IMR-90 (cell line): ENCODE results near the gene ENAH. TPM values are rescaled to one million over a fixed set of nuclear protein-coding genes. Genes with fewer than 3 reads are reported as not detected.

Experiments used
- ATAC-seq: fragments of 200-7000 bp; cut with Tn5 transposase; 2 replicates; pipeline ENCODE4 v1.9.1; 2020; ENCODE audit warnings: low read depth, mild to moderate bottlenecking, moderate library complexity
- BruUV-seq: library from RNA; stranded (reverse); fragments of 400-500 nt; replicated peaks from 2 replicates; lab custom pipeline; 2021; lab: Mats Ljungman, UMichigan
- CTCF ChIA-PET: fragments of 300-600 bp; formaldehyde crosslinking; extraction: SDS; loops from one replicate; lab custom pipeline; 2021; ENCODE audit warnings: antibody characterized with exemption; lab: Yijun Ruan, JAX
- POLR2A ChIA-PET: fragments of 300-600 bp; sonication (Branson Sonifier 250); formaldehyde crosslinking; loops from one replicate; lab custom pipeline; 2022; ENCODE audit warnings: antibody characterized with exemption; ENCODE audit not compliant: unreplicated experiment; lab: Charles Lee
- DNase-seq: peaks from one replicate; pipeline ENCODE4 v3.0.0; 2013
- H2AFZ ChIP-seq: replicated peaks from 2 replicates; pipeline ENCODE3; 2013; ENCODE audit warnings: low read length, mild to moderate bottlenecking; ENCODE audit not compliant: poor library complexity
- H2AK5ac ChIP-seq: 2 replicates; pipeline ENCODE4 v1.6.1; 2013; ENCODE audit warnings: low read depth, low read length, inconsistent platforms
- H2AK9ac ChIP-seq: replicated peaks from 2 replicates; pipeline ENCODE3; 2013; ENCODE audit warnings: mild to moderate bottlenecking, low read depth, low read length, moderate library complexity; ENCODE audit not compliant: poor library complexity
- H2BK120ac ChIP-seq: 2 replicates; pipeline ENCODE4 v1.6.1; 2013; ENCODE audit warnings: low read depth, low read length, inconsistent platforms
- H2BK15ac ChIP-seq: 3 replicates; pipeline ENCODE4 v1.6.1; 2013; ENCODE audit warnings: low read depth, low read length, inconsistent platforms
- H2BK20ac ChIP-seq: 2 replicates; pipeline ENCODE4 v1.6.1; 2013; ENCODE audit warnings: low read depth, mild to moderate bottlenecking, inconsistent platforms, low read length, moderate library complexity
- H2BK5ac ChIP-seq: 2 replicates; pipeline ENCODE4 v1.6.1; 2013; ENCODE audit warnings: mild to moderate bottlenecking, low read depth, low read length, inconsistent platforms; ENCODE audit not compliant: poor library complexity, severe bottlenecking
- H3K14ac ChIP-seq: replicated peaks from 2 replicates; pipeline ENCODE4 v1.6.1; 2013; ENCODE audit warnings: low read depth, low read length, inconsistent platforms
- H3K18ac ChIP-seq: 2 replicates; pipeline ENCODE4 v1.6.1; 2013; ENCODE audit warnings: low read depth, low read length, control low read depth
- H3K23ac ChIP-seq: 2 replicates; pipeline ENCODE4 v1.6.1; 2013; ENCODE audit warnings: low read depth, low read length, inconsistent platforms
- H3K27ac ChIP-seq: 2 replicates; pipeline ENCODE4 v1.5.1; 2013; ENCODE audit warnings: mild to moderate bottlenecking, control low read depth, low read length; ENCODE audit not compliant: insufficient read depth
- H3K27me3 ChIP-seq: 2 replicates; pipeline ENCODE4 v1.6.1; 2013; ENCODE audit warnings: low read length; ENCODE audit not compliant: control insufficient read depth, insufficient read depth
- H3K36me3 ChIP-seq: 2 replicates; pipeline ENCODE4 v1.6.1; 2013; ENCODE audit warnings: low read length, mixed read lengths; ENCODE audit not compliant: control insufficient read depth, insufficient read depth
- H3K4ac ChIP-seq: 2 replicates; pipeline ENCODE4 v1.6.1; 2013; ENCODE audit warnings: low read depth, low read length, inconsistent platforms
- H3K4me1 ChIP-seq: 2 replicates; pipeline ENCODE4 v1.6.1; 2013; ENCODE audit warnings: low read length, mixed read lengths; ENCODE audit not compliant: control insufficient read depth, insufficient read depth
- H3K4me2 ChIP-seq: 2 replicates; pipeline ENCODE4 v1.6.1; 2013; ENCODE audit warnings: low read depth, mild to moderate bottlenecking, control low read depth, low read length, moderate library complexity
- H3K4me3 ChIP-seq: 2 replicates; pipeline ENCODE4 v1.5.1; 2013; ENCODE audit warnings: low read depth, mild to moderate bottlenecking, control low read depth, low read length, moderate library complexity; ENCODE audit not compliant: insufficient read depth
- H3K56ac ChIP-seq: 2 replicates; pipeline ENCODE4 v1.6.1; 2013; ENCODE audit warnings: low read length, inconsistent platforms; ENCODE audit not compliant: insufficient read depth; ENCODE audit errors: extremely low read depth
- H3K79me1 ChIP-seq, 2 experiments: 2 replicates each; pipeline ENCODE4 v1.6.1; 2013; ENCODE audit warnings: low read length in 2 of 2, inconsistent platforms in 1 of 2, low read depth in 1 of 2
- H3K9ac ChIP-seq: 2 replicates; pipeline ENCODE4 v1.6.1; 2013; ENCODE audit warnings: low read depth, low read length, control low read depth
- H3K9me1 ChIP-seq: 2 replicates; pipeline ENCODE4 v1.6.1; 2013; ENCODE audit warnings: low read length, inconsistent platforms; ENCODE audit not compliant: insufficient read depth
- H3K9me3 ChIP-seq: 2 replicates; pipeline ENCODE4 v1.6.1; 2013; ENCODE audit warnings: low read length; ENCODE audit not compliant: control insufficient read depth, insufficient read depth
- H4K20me1 ChIP-seq: 2 replicates; pipeline ENCODE4 v1.6.1; 2013; ENCODE audit warnings: low read length, inconsistent platforms; ENCODE audit not compliant: insufficient read depth
- H4K5ac ChIP-seq: 2 replicates; pipeline ENCODE4 v1.6.1; 2013; ENCODE audit warnings: mild to moderate bottlenecking, low read depth, low read length, control low read depth
- H4K8ac ChIP-seq, 2 experiments: 2 replicates each; pipeline ENCODE4 v1.6.1; 2013; ENCODE audit warnings: low read depth in 2 of 2, low read length in 2 of 2, control low read depth in 1 of 2, inconsistent platforms in 1 of 2
- H4K91ac ChIP-seq: 2 replicates; pipeline ENCODE4 v1.6.1; 2013; ENCODE audit warnings: low read depth, low read length, inconsistent platforms; ENCODE audit not compliant: insufficient read depth
- MAZ ChIP-seq: IDR thresholded peaks from 2 replicates; pipeline ENCODE4 v1.6.1; 2012; ENCODE audit warnings: low read depth, mild to moderate bottlenecking, low read length, improper control_type of control experiment, moderate library complexity, borderline replicate concordance
- MXI1 ChIP-seq: IDR thresholded peaks from 2 replicates; pipeline ENCODE4 v1.6.1; 2012; ENCODE audit warnings: low read depth, mild to moderate bottlenecking, low read length, moderate library complexity, borderline replicate concordance
- POLR2A ChIP-seq: IDR thresholded peaks from 2 replicates; pipeline ENCODE4 v1.6.1; 2012; ENCODE audit warnings: mild to moderate bottlenecking, low read depth, low read length
- RAD21 ChIP-seq: IDR thresholded peaks from 2 replicates; pipeline ENCODE4 v1.6.1; 2012; ENCODE audit warnings: low read length, improper control_type of control experiment
- RCOR1 ChIP-seq: IDR thresholded peaks from 2 replicates; pipeline ENCODE4 v1.6.1; 2012; ENCODE audit warnings: mild to moderate bottlenecking, low read length, improper control_type of control experiment; ENCODE audit not compliant: insufficient replicate concordance
- WGBS, 2 experiments: methylation state at CpG; one replicate each; pipeline versions ENCODE4 v1.1.5 to v1.1.7; 2013; ENCODE audit warnings: missing lambda C conversion rate in 2 of 2; ENCODE audit not compliant: insufficient read length in 1 of 2; ENCODE audit errors: extremely low coverage in 2 of 2; 5-methylcytosine and 5-hydroxymethylcytosine counted together
- dilution Hi-C: fragments of 300-500 bp; cut with HindIII; formaldehyde crosslinking; loops from one replicate; pipeline ENCODE4 v1.14.3; 2018; ENCODE audit warnings: low sequenced_read_pairs; ENCODE audit not compliant: unreplicated experiment
- in situ Hi-C: fragments of 300-500 bp; cut with MboI; formaldehyde crosslinking; loops from 3 replicates; pipeline ENCODE4 v1.14.3; 2019; ENCODE audit warnings: low sequenced_read_pairs, inconsistent platforms, mixed read lengths
- intact Hi-C: fragments of 100-400 bp; cut with micrococcal nuclease; formaldehyde crosslinking; loops from 2 replicates; pipeline ENCODE4 v1.10.0; 2022
- polyA plus RNA-seq, 3 experiments: library from polyadenylated mRNA; depleted of rRNA; stranded (reverse); fragments of >200 nt; gene quantifications; 2 replicates each; pipeline ENCODE4 v1.2.3, GENCODE V29; 2012; ENCODE audit warnings: low replicate concordance in 1 of 3
- total RNA-seq: library from RNA; depleted of rRNA; stranded (reverse); fragments of >200 nt; gene quantifications from 2 replicates; pipeline ENCODE4 v1.2.3, GENCODE V29; 2012

Gene ENAH
- total and polyA plus RNA-seq, 2 of the 4 experiments (the other 2 are of a cell fraction): 61.3 to 86.9 TPM

DNA sequence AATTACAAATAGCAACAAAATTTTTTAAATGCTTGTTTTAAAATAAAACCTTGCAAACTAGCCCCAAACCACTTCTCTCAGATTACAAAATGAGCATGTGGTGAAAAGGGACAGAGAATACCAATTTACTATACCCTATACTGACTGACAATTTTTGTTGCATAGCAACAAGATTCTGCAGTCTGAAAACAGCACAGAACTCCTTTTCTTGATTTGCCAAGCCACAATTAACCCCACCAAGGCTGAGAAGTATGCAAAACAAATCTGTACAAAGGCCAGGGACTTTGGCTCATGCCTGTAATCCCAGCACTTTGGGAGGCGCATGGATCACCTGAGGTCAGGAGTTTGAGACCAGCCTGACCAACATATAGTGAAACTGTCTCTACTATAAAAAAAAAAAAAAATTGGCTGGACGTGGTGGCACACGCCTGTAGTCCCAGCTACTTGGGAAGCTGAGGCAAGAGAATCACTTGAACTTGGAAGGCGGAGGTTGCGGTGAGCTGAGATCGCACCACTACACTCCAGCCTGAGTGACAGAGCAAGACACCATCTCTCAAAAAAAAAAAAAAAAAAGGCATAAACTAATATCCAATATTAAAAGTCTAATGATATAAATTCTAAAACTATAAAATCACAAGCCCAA, 21.8 kb downstream of the ENAH start:
- Histone ChIP-seq H3K9ac (no peak overlapping the region), H3K27ac (no peak overlapping the region), H3K79me1 (peaks cover 21 to 64% of the 10 kb centered on the region in 2 experiments), H3K18ac (no peak overlapping the region), H3K9me3 (no peaks in the 10 kb centered on the region), H3K9me1 (peaks cover 7% of the 10 kb centered on the region; the same call in 1 of the 2 replicates), H2AK9ac (no peak overlapping the region), H2BK15ac (no peak overlapping the region), H4K8ac (no peak overlapping the region), H3K36me3 (no peaks in the 10 kb centered on the region), H3K4me2 (no peak overlapping the region), H3K27me3 (no peaks in the 10 kb centered on the region), H3K56ac (no peak overlapping the region), H2BK120ac (no peak overlapping the region), H2BK20ac (no peak overlapping the region), H2AFZ (no peak overlapping the region), H3K23ac (no peak overlapping the region), H3K4me3 (no peak overlapping the region), H3K4ac (no peak overlapping the region), H3K4me1 (peaks cover 8% of the 10 kb centered on the region), H4K20me1 (peaks cover 65% of the 10 kb centered on the region), H2BK5ac (no peak overlapping the region), H2AK5ac (no peak overlapping the region), H3K14ac (no peak overlapping the region), H4K91ac (no peak overlapping the region), H4K5ac (no peak overlapping the region)
- BruUV-seq: no TSS peak
- intact Hi-C loops (no loop called here), dilution Hi-C loops (no loop called here), in situ Hi-C loops (no loop called here)
- CTCF ChIA-PET: no interaction called here
- DNase-seq (no peak), ATAC-seq (no peak)
- POLR2A ChIA-PET: no interaction called here
- TF ChIP-seq RAD21 (no peak), POLR2A (no peak), MXI1 (no peak), RCOR1 (no peak), MAZ (no peak)
- WGBS, 2 experiments: no CpG with 5 or more reads among the region's 6 CpGs
